Measurements from ENCODE around the gene PC. TPM values are rescaled to one million over a fixed set of nuclear protein-coding genes. Genes with fewer than 3 reads are reported as not detected.

Gene PC
- polyA plus RNA-seq, 1 of the 3 experiments (the other 2 are of a cell fraction) = 9.7 TPM

GRCh38 chr11:66936311-66936711 is 21.9 kb downstream of the PC start:
- TF ChIP-seq POLR2AphosphoS5 (IDR thresholded peaks at IDR 0.05; ENCODE audit: low read depth, low read length) (no peak), PBX3 (IDR thresholded peaks at IDR 0.05) (no peak), MEF2A (IDR thresholded peaks at IDR 0.05; ENCODE audit: borderline replicate concordance, low read depth) (no peak), REST (IDR thresholded peaks at IDR 0.05; ENCODE audit: low read depth, low read length) (no peak), MXI1 (IDR thresholded peaks at IDR 0.05; ENCODE audit: low read depth, low read length) (no peak), EP300 (IDR thresholded peaks at IDR 0.05; ENCODE audit: borderline replicate concordance in 1 of 2, low read depth in 1 of 2, low read length in 1 of 2) (no peak), USF1 (IDR thresholded peaks at IDR 0.05; ENCODE audit: borderline replicate concordance, low read depth) (no peak), CHD2 (IDR thresholded peaks at IDR 0.05; ENCODE audit: low read length, partially characterized antibody) (no peak), IRF3 (IDR thresholded peaks at IDR 0.05; ENCODE audit: low read depth, low read length) (no peak), JUND (IDR thresholded peaks at IDR 0.05) (no peak), SIN3A (IDR thresholded peaks at IDR 0.05; ENCODE audit: borderline replicate concordance, low read depth, low read length) (no peak), MAX (IDR thresholded peaks at IDR 0.05; ENCODE audit: low read depth) (no peak), ELF1 (IDR thresholded peaks at IDR 0.05) (no peak)
- H3F3A ChIP-seq (replicated peaks; ENCODE audit: insufficient read depth) = no peaks in the 10 kb centered on the region
- no peak overlapping the region for H3K4me3 ChIP-seq (ENCODE audit: low read depth in 2 of 2, low read length in 1 of 2)
- no peaks in the 10 kb centered on the region for H3K79me2 ChIP-seq (ENCODE audit: insufficient read depth)
- no peaks in the 10 kb centered on the region for H3K27me3 ChIP-seq (ENCODE audit: insufficient read depth)
- H3K36me3 ChIP-seq (replicated peaks in 1 of 2; ENCODE audit: control insufficient read depth in 1 of 2, insufficient read depth in 2 of 2, low read length in 1 of 2) = no peaks in the 10 kb centered on the region
- peaks cover 0 to 12% of the 10 kb centered on the region in 2 experiments; a peak in 1 of 4 replicates for H3K4me1 ChIP-seq (ENCODE audit: control insufficient read depth in 1 of 2, insufficient read depth in 2 of 2, low read depth in 1 of 2, low read length in 1 of 2)
- ChIA-PET POLR2A (no interaction called here), CTCF (interaction anchor here (1.0 to 1.4 kb wide), 2 partner anchors 13 to 38 kb away, joined by 3 to 4 read pairs; no protein-coding TSS in a partner anchor)
- H3K9me2 ChIP-seq = no peaks in the 10 kb centered on the region
- no peak overlapping the region for H3K27ac ChIP-seq (ENCODE audit: low read depth in 2 of 2, low read length in 1 of 2)
- 56% methylated on average over 2 of the region's 2 CpGs for WGBS (ENCODE audit: low lambda C conversion rate)
- no peak for DNase-seq
- no peaks in the 10 kb centered on the region for H3K9me3 ChIP-seq
- no peak overlapping the region for H2AFZ ChIP-seq (ENCODE audit: low read depth)
- H3K9ac ChIP-seq = no peak overlapping the region
- H4K20me1 ChIP-seq (ENCODE audit: insufficient read depth) = no peaks in the 10 kb centered on the region
- H3K4me2 ChIP-seq = no peak overlapping the region

Data from SK-N-SH (cell line).